Aorta (tissue), 5 donors: ENCODE results near the gene GRB14. TPM values are rescaled to one million over a fixed set of nuclear protein-coding genes. Genes with fewer than 3 reads are reported as not detected.
"Not testable (repeated sequence)": the region's sequence is repeated elsewhere in the genome, so short reads cannot be mapped to it uniquely, and the experiment has no call there.

Experiments
- ATAC-seq: fragments of 200-7000 bp; cut with Tn5 transposase; one replicate; pipeline ENCODE4 v1.9.1; 2022; ENCODE audit warnings: moderate library complexity; ENCODE audit not compliant: low FRiP score
- DNase-seq, 2 donors: peaks; one replicate each; pipeline ENCODE4 v3.0.0-alpha.2; 2020
- H3K27ac ChIP-seq, 2 donors: one replicate each; pipeline ENCODE4 v1.5.1; 2013; ENCODE audit warnings: low read length in 2 of 2, mild to moderate bottlenecking in 2 of 2, moderate library complexity in 2 of 2, control low read depth in 1 of 2, inconsistent platforms in 1 of 2, low read depth in 1 of 2
- H3K27me3 ChIP-seq, 2 donors: one replicate each; pipeline ENCODE4 v1.6.1; 2013; ENCODE audit warnings: control low read depth in 1 of 2, low read length in 1 of 2, mild to moderate bottlenecking in 1 of 2, moderate library complexity in 1 of 2; ENCODE audit not compliant: insufficient read depth in 2 of 2, control insufficient read depth in 1 of 2
- H3K36me3 ChIP-seq, 2 donors: one replicate each; pipeline ENCODE4 v1.6.1; 2013; ENCODE audit warnings: control low read depth in 1 of 2, low read length in 1 of 2, mild to moderate bottlenecking in 1 of 2; ENCODE audit not compliant: insufficient read depth in 2 of 2, control insufficient read depth in 1 of 2
- H3K4me1 ChIP-seq, 2 donors: one replicate each; pipeline ENCODE4 v1.6.1; 2013; ENCODE audit warnings: low read length in 2 of 2, control low read depth in 1 of 2, mild to moderate bottlenecking in 1 of 2, moderate library complexity in 1 of 2; ENCODE audit not compliant: insufficient read depth in 2 of 2, control insufficient read depth in 1 of 2
- H3K4me3 ChIP-seq, 2 donors: one replicate each; pipeline ENCODE4 v1.5.1; 2013; ENCODE audit warnings: low read length in 2 of 2, control low read depth in 1 of 2, mild to moderate bottlenecking in 1 of 2
- H3K9me3 ChIP-seq: one replicate; pipeline ENCODE4 v1.6.1; 2013; ENCODE audit warnings: mild to moderate bottlenecking, low read length; ENCODE audit not compliant: control insufficient read depth
- WGBS, 2 donors: extraction: QIAGEN DNeasy Blood & Tissue Kit; methylation state at CpG; one replicate each; pipeline ENCODE4 v1.1.7; 2013; 5-methylcytosine and 5-hydroxymethylcytosine counted together
- intact Hi-C, 2 donors: fragments of 100-400 bp; cut with DNase I; formaldehyde crosslinking; loops; one replicate each; pipeline versions ENCODE4 v1.14.2 to v1.15.0; 2022
- polyA plus RNA-seq, 2 donors: library from polyadenylated mRNA; stranded (reverse); fragments of 200-250 nt; gene quantifications; one replicate each; pipeline ENCODE4 v1.2.3, GENCODE V29; 2013
- total RNA-seq, 2 donors: library from RNA; stranded (reverse); fragmentation: NEBNext Ultra II Directional; extraction: Animal tissue kit (Norgen Biotek cat#: 25700); gene quantifications; one replicate each; pipeline ENCODE4 v1.2.1, GENCODE V29; 2021
- donor health status: healthy with polysubstance abuse.
- donor health status: Bipolar disorder and iron deficiency.
- donor health status: DM: no; HTN: no; CAD: no.
- donor health status: DM: no; HTN: no; CAD: no.
- donor health status: DM: yes; HTN: yes; CAD: no.

Gene GRB14
- total and polyA plus RNA-seq, 4 donors: 1.6 to 6.2 (median 4.2) TPM

- peak; percentile 56 for ATAC-seq
- Histone ChIP-seq H3K4me1 (no peaks in the 10 kb centered on the region), H3K4me3 (peak overlapping the region; percentile 34 to 36), H3K27ac (no peak overlapping the region), H3K9me3 (no peaks in the 10 kb centered on the region), H3K36me3 (no peaks in the 10 kb centered on the region), H3K27me3 (no peaks in the 10 kb centered on the region)
- intact Hi-C loops: loop anchor here (2.0 to 10.0 kb wide), 2 partner anchors 157 to 355 kb away; no protein-coding TSS in a partner anchor
- DNase-seq: no peak
- 8 to 9% methylated on average over 4 of the region's 4 CpGs for WGBS, 2 donors
Observed at GRCh38 chr2:164560181-164560792, 61.0 kb downstream of the GRB14 start.

DNA sequence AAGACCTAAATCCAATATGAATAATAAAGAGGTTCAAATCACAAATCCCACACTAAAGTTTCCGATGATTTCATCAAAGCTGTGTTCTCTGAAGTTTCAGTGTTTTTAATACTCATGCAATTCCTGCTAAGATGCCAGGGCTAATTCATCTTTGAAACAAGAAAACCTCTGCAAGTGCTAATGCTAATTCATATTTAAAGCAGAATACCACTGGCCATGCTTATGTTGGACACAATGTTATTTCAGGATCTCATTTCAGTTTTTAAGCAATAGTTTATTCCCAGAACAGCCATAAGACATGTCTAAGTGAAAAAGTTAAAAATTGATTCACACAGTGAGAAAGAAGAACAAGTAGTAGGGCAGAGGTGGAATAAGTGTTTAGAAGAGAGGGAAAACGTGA, 62.8 kb downstream of the GRB14 start:
- no peak overlapping the region for H3K27ac ChIP-seq
- no peaks in the 10 kb centered on the region for H3K27me3 ChIP-seq
- DNase-seq: no peak
- no peaks in the 10 kb centered on the region for H3K9me3 ChIP-seq
- no peaks in the 10 kb centered on the region for H3K36me3 ChIP-seq
- peaks cover 0 to 2% of the 10 kb centered on the region in 2 donors for H3K4me1 ChIP-seq
- intact Hi-C loops: no loop called here
- H3K4me3 ChIP-seq: no peak overlapping the region
- no peak for ATAC-seq
- 28 to 35% methylated on average over 2 of the region's 2 CpGs for WGBS, 2 donors

- Histone ChIP-seq H3K27ac (no peak overlapping the region), H3K4me3 (no peak overlapping the region), H3K9me3 (no peaks in the 10 kb centered on the region), H3K27me3 (no peaks in the 10 kb centered on the region), H3K36me3 (no peaks in the 10 kb centered on the region), H3K4me1 (peaks cover 0 to 2% of the 10 kb centered on the region in 2 donors)
- intact Hi-C loops: no loop called here
- DNase-seq (no peak), ATAC-seq (no peak)
- 77 to 88% methylated on average over 2 of the region's 2 CpGs for WGBS, 2 donors
Observed at GRCh38 chr2:164554487-164554886, 66.8 kb downstream of the GRB14 start.

GRCh38 chr2:164551519-164551918, 69.8 kb downstream of the GRB14 start:
- H3K4me1 ChIP-seq: peaks cover 0 to 2% of the 10 kb centered on the region in 2 donors
- no peak for ATAC-seq
- H3K27ac ChIP-seq: no peak overlapping the region
- no peaks in the 10 kb centered on the region for H3K27me3 ChIP-seq
- peaks cover 2% of the 10 kb centered on the region for H3K9me3 ChIP-seq
- WGBS, 2 donors: 92 to 95% methylated on average over 4 of the region's 4 CpGs
- DNase-seq: no peak
- no peaks in the 10 kb centered on the region for H3K36me3 ChIP-seq
- intact Hi-C loops: no loop called here
- H3K4me3 ChIP-seq: no peak overlapping the region

DNA sequence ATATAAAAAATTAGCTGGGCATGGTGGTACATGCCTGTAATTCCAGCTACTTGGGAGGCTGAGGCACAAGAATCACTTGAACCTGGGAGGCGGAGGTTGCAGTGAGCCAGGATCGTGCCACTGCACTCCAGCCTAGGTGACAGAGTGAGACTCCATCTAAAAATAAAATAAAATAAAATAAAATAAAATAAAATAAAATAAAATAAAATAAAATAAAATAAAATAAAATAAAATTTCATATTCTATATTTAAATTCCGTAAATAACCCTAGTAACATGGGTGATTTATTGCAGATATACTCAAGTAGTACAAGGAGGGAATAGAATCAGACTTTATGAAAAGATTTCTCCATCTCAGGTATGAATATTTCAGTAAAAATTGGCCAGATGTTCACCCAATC, 71.6 kb downstream of the GRB14 start:
- H3K36me3 ChIP-seq, H3K27me3 ChIP-seq, ATAC-seq, H3K27ac ChIP-seq, intact Hi-C loops, H3K4me1 ChIP-seq, H3K9me3 ChIP-seq, DNase-seq, H3K4me3 ChIP-seq: not testable (repeated sequence)
- 95 to 99% methylated on average over 3 of the region's 3 CpGs for WGBS, 2 donors

- DNase-seq (no peak), ATAC-seq (no peak)
- H3K27me3 ChIP-seq: peaks cover 0 to 1% of the 10 kb centered on the region in 2 donors
- H3K4me3 ChIP-seq: no peak overlapping the region
- WGBS, 2 donors: 88 to 89% methylated on average over 5 of the region's 5 CpGs
- no peaks in the 10 kb centered on the region for H3K36me3 ChIP-seq
- H3K9me3 ChIP-seq: peaks cover 4% of the 10 kb centered on the region
- intact Hi-C loops: no loop called here
- no peaks in the 10 kb centered on the region for H3K4me1 ChIP-seq
- no peak overlapping the region for H3K27ac ChIP-seq
Observed at GRCh38 chr2:164545484-164545883, 75.8 kb downstream of the GRB14 start.

GRCh38 chr2:164542581-164543021, 78.7 kb downstream of the GRB14 start:
- ATAC-seq (no peak), DNase-seq (no peak)
- no peaks in the 10 kb centered on the region for H3K36me3 ChIP-seq
- peaks cover 0 to 1% of the 10 kb centered on the region in 2 donors for H3K27me3 ChIP-seq
- no peak overlapping the region for H3K4me3 ChIP-seq
- H3K4me1 ChIP-seq: no peaks in the 10 kb centered on the region
- H3K9me3 ChIP-seq: peaks cover 4% of the 10 kb centered on the region
- no peak overlapping the region for H3K27ac ChIP-seq
- WGBS, 2 donors: 48 to 51% methylated on average over 2 of the region's 2 CpGs
- intact Hi-C loops: no loop called here

DNA sequence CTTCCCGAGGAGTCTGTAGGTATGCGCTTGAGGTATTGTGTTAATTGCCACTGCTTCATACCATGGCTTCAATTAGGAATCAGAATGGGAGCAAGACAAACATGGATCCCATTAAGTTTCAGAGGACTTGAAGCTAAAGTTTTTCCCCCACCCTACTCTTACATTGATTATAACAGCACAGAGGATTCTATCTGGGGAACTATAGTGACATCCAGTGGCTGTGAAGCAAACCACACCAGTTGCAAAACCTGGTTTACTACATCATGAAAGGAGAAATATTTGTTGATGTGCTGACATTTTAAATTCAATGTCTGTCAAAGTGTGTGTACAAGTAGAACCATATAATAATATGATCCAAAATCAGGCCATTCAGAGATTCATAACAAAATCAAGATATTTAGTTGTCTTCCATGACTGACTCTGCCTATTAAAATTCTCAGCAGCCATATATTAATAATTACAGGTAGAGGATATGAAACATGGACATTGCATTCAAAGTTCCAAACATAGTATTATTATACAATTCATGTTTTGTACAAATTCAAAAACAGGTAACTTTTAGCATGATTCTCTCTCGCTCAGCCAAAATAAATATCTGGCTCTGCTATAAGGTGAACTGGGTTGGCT, 82.9 kb downstream of the GRB14 start:
- ATAC-seq: peak; percentile 57
- no peak overlapping the region for H3K4me3 ChIP-seq
- no peaks in the 10 kb centered on the region for H3K4me1 ChIP-seq
- no peak for DNase-seq
- no peaks in the 10 kb centered on the region for H3K9me3 ChIP-seq
- H3K36me3 ChIP-seq: no peaks in the 10 kb centered on the region
- WGBS, 2 donors: 90% methylated on average over 3 of the region's 3 CpGs
- no peaks in the 10 kb centered on the region for H3K27me3 ChIP-seq
- intact Hi-C loops: no loop called here
- no peak overlapping the region for H3K27ac ChIP-seq
